Measurements from ENCODE around the gene SRGAP3.

The SRGAP3 gene

GRCh38 chr3:8975081-8976020, 274.1 kb downstream of the SRGAP3 start:
- no peaks in the 10 kb centered on the region for H3K4me1 ChIP-seq (ENCODE audit: control insufficient read depth, insufficient read depth, low read length)
- no peak overlapping the region for H3K4me2 ChIP-seq (ENCODE audit: low read length)
- H3K4me3 ChIP-seq (ENCODE audit: low read length): no peak overlapping the region
- H3K9ac ChIP-seq (ENCODE audit: low read depth, low read length): no peak overlapping the region
- H3K36me3 ChIP-seq (ENCODE audit: insufficient read depth, low read length): no peaks in the 10 kb centered on the region
- no peaks in the 10 kb centered on the region for H3K9me3 ChIP-seq (replicated peaks; ENCODE audit: low read length)
- peaks cover 17% of the 10 kb centered on the region for H3K27me3 ChIP-seq (ENCODE audit: control insufficient read depth, insufficient read depth, low read length)

- Histone ChIP-seq H3K4me2 (ENCODE audit: low read length) (no peak overlapping the region), H3K9ac (ENCODE audit: low read depth, low read length) (no peak overlapping the region), H3K4me3 (ENCODE audit: low read length) (no peak overlapping the region), H3K27me3 (ENCODE audit: control insufficient read depth, insufficient read depth, low read length) (peaks cover 10% of the 10 kb centered on the region), H3K9me3 (replicated peaks; ENCODE audit: low read length) (no peaks in the 10 kb centered on the region), H3K36me3 (ENCODE audit: insufficient read depth, low read length) (no peaks in the 10 kb centered on the region), H3K4me1 (ENCODE audit: control insufficient read depth, insufficient read depth, low read length) (no peaks in the 10 kb centered on the region)
These were observed 275.0 kb downstream of the SRGAP3 start for GRCh38 chr3:8974458-8974857.

- peaks cover 6% of the 10 kb centered on the region for H3K27me3 ChIP-seq (ENCODE audit: control insufficient read depth, insufficient read depth, low read length)
- no peak overlapping the region for H3K4me2 ChIP-seq (ENCODE audit: low read length)
- H3K36me3 ChIP-seq (ENCODE audit: insufficient read depth, low read length): no peaks in the 10 kb centered on the region
- H3K4me1 ChIP-seq (ENCODE audit: control insufficient read depth, insufficient read depth, low read length): no peaks in the 10 kb centered on the region
- no peak overlapping the region for H3K4me3 ChIP-seq (ENCODE audit: low read length)
- H3K9ac ChIP-seq (ENCODE audit: low read depth, low read length): no peak overlapping the region
- H3K9me3 ChIP-seq (replicated peaks; ENCODE audit: low read length): no peaks in the 10 kb centered on the region
These were observed 276.8 kb downstream of the SRGAP3 start for GRCh38 chr3:8972639-8973038.

GRCh38 chr3:8970971-8971589, 278.4 kb downstream of the SRGAP3 start:
- no peaks in the 10 kb centered on the region for H3K9me3 ChIP-seq (replicated peaks; ENCODE audit: low read length)
- H3K4me2 ChIP-seq (ENCODE audit: low read length): peak overlapping the region; percentile 35
- no peaks in the 10 kb centered on the region for H3K36me3 ChIP-seq (ENCODE audit: insufficient read depth, low read length)
- no peak overlapping the region for H3K4me3 ChIP-seq (ENCODE audit: low read length)
- no peaks in the 10 kb centered on the region for H3K4me1 ChIP-seq (ENCODE audit: control insufficient read depth, insufficient read depth, low read length)
- no peak overlapping the region for H3K9ac ChIP-seq (ENCODE audit: low read depth, low read length)
- no peaks in the 10 kb centered on the region for H3K27me3 ChIP-seq (ENCODE audit: control insufficient read depth, insufficient read depth, low read length)

- H3K4me2 ChIP-seq (ENCODE audit: low read length): no peak overlapping the region
- no peaks in the 10 kb centered on the region for H3K9me3 ChIP-seq (replicated peaks; ENCODE audit: low read length)
- H3K27me3 ChIP-seq (ENCODE audit: control insufficient read depth, insufficient read depth, low read length): no peaks in the 10 kb centered on the region
- no peak overlapping the region for H3K4me3 ChIP-seq (ENCODE audit: low read length)
- H3K36me3 ChIP-seq (ENCODE audit: insufficient read depth, low read length): no peaks in the 10 kb centered on the region
- H3K9ac ChIP-seq (ENCODE audit: low read depth, low read length): no peak overlapping the region
- peaks cover 14% of the 10 kb centered on the region for H3K4me1 ChIP-seq (ENCODE audit: control insufficient read depth, insufficient read depth, low read length)
These were observed 280.2 kb downstream of the SRGAP3 start for GRCh38 chr3:8969241-8969640.

- Histone ChIP-seq H3K9me3 (replicated peaks; ENCODE audit: low read length) (no peaks in the 10 kb centered on the region), H3K4me2 (ENCODE audit: low read length) (no peak overlapping the region), H3K27me3 (ENCODE audit: control insufficient read depth, insufficient read depth, low read length) (no peaks in the 10 kb centered on the region), H3K4me3 (ENCODE audit: low read length) (no peak overlapping the region), H3K36me3 (ENCODE audit: insufficient read depth, low read length) (no peaks in the 10 kb centered on the region), H3K4me1 (ENCODE audit: control insufficient read depth, insufficient read depth, low read length) (peaks cover 22% of the 10 kb centered on the region), H3K9ac (ENCODE audit: low read depth, low read length) (no peak overlapping the region)
These were observed 281.0 kb downstream of the SRGAP3 start for GRCh38 chr3:8968375-8968882.

GRCh38 chr3:8967553-8967952, 281.9 kb downstream of the SRGAP3 start:
- H3K36me3 ChIP-seq (ENCODE audit: insufficient read depth, low read length): no peaks in the 10 kb centered on the region
- no peak overlapping the region for H3K9ac ChIP-seq (ENCODE audit: low read depth, low read length)
- H3K4me1 ChIP-seq (ENCODE audit: control insufficient read depth, insufficient read depth, low read length): peaks cover 22% of the 10 kb centered on the region
- H3K4me2 ChIP-seq (ENCODE audit: low read length): no peak overlapping the region
- H3K9me3 ChIP-seq (replicated peaks; ENCODE audit: low read length): no peaks in the 10 kb centered on the region
- no peaks in the 10 kb centered on the region for H3K27me3 ChIP-seq (ENCODE audit: control insufficient read depth, insufficient read depth, low read length)
- no peak overlapping the region for H3K4me3 ChIP-seq (ENCODE audit: low read length)

- Histone ChIP-seq H3K27me3 (ENCODE audit: control insufficient read depth, insufficient read depth, low read length) (no peaks in the 10 kb centered on the region), H3K4me3 (ENCODE audit: low read length) (no peak overlapping the region), H3K4me1 (ENCODE audit: control insufficient read depth, insufficient read depth, low read length) (peaks cover 28% of the 10 kb centered on the region), H3K9ac (ENCODE audit: low read depth, low read length) (no peak overlapping the region), H3K36me3 (ENCODE audit: insufficient read depth, low read length) (no peaks in the 10 kb centered on the region), H3K9me3 (replicated peaks; ENCODE audit: low read length) (no peaks in the 10 kb centered on the region), H3K4me2 (ENCODE audit: low read length) (no peak overlapping the region)
These were observed 282.6 kb downstream of the SRGAP3 start for GRCh38 chr3:8966820-8967348.

GRCh38 chr3:8966150-8966819, 283.2 kb downstream of the SRGAP3 start:
- no peak overlapping the region for H3K4me2 ChIP-seq (ENCODE audit: low read length)
- H3K27me3 ChIP-seq (ENCODE audit: control insufficient read depth, insufficient read depth, low read length): no peaks in the 10 kb centered on the region
- no peak overlapping the region for H3K9ac ChIP-seq (ENCODE audit: low read depth, low read length)
- H3K36me3 ChIP-seq (ENCODE audit: insufficient read depth, low read length): no peaks in the 10 kb centered on the region
- peaks cover 29% of the 10 kb centered on the region for H3K4me1 ChIP-seq (ENCODE audit: control insufficient read depth, insufficient read depth, low read length)
- H3K4me3 ChIP-seq (ENCODE audit: low read length): no peak overlapping the region
- H3K9me3 ChIP-seq (replicated peaks; ENCODE audit: low read length): no peaks in the 10 kb centered on the region

GRCh38 chr3:8964436-8965370, 284.7 kb downstream of the SRGAP3 start:
- peaks cover 29% of the 10 kb centered on the region for H3K4me1 ChIP-seq (ENCODE audit: control insufficient read depth, insufficient read depth, low read length)
- peak overlapping the region; percentile 94 for H3K4me2 ChIP-seq (ENCODE audit: low read length)
- no peaks in the 10 kb centered on the region for H3K9me3 ChIP-seq (replicated peaks; ENCODE audit: low read length)
- no peaks in the 10 kb centered on the region for H3K36me3 ChIP-seq (ENCODE audit: insufficient read depth, low read length)
- H3K4me3 ChIP-seq (ENCODE audit: low read length): peak overlapping the region; percentile 49
- no peaks in the 10 kb centered on the region for H3K27me3 ChIP-seq (ENCODE audit: control insufficient read depth, insufficient read depth, low read length)
- peak overlapping the region; percentile 6 for H3K9ac ChIP-seq (ENCODE audit: low read depth, low read length)

Data from skeletal muscle satellite cell (primary cell).